ENCODE measurements around the gene ENOX2. TPM values are rescaled to one million over a fixed set of nuclear protein-coding genes. Genes with fewer than 3 reads are reported as not detected.

Gene ENOX2
- total and polyA plus RNA-seq, 3 experiments from 2014 or later = 10.8 to 19.2 (median 14.7) TPM

DNA sequence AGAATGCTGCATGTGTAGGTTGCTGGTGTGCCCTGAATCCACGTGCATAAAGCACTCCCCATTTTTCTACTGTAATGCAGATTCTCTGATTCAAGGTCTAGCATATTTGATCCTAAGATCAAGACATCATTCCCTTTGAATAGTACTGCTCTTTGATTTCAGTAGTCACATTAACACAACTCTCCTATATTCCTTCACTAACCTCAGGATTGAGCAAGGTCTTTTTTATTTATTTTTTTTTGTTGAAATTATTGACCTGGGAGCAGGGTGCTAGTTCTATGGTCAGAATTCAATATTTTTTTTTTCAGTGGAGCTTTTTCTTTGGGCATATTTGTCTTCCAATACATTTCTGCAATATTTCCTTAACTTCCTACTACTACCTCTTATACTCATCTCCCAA is 255.5 kb downstream of the ENOX2 start:
- Histone ChIP-seq H3K9me3 (ENCODE audit: low read length) (no peaks in the 10 kb centered on the region), H3K4me3 (ENCODE audit: low read length) (no peak overlapping the region), H3K27ac (ENCODE audit: low read depth, low read length) (no peak overlapping the region), H3K36me3 (ENCODE audit: insufficient read depth, low read length) (no peaks in the 10 kb centered on the region), H3K4me1 (ENCODE audit: insufficient read depth, low read length) (no peaks in the 10 kb centered on the region), H3K27me3 (ENCODE audit: insufficient read depth, low read length, poor library complexity, severe bottlenecking) (no peaks in the 10 kb centered on the region)
- POLR2A ChIA-PET = no interaction called here
- DNase-seq = no peak
- H3K27ac Mint-ChIP-seq = no peak overlapping the region
- peaks cover 0 to 26% (median 14%) of the 10 kb centered on the region in 3 donors for H3K36me3 Mint-ChIP-seq
- peaks cover 0 to 2% of the 10 kb centered on the region in 2 donors for H3K27me3 Mint-ChIP-seq
- H3K9me3 Mint-ChIP-seq = no peaks in the 10 kb centered on the region
- H3K4me3 Mint-ChIP-seq = no peak overlapping the region
- CTCF ChIA-PET = no interaction called here
- H3K4me1 Mint-ChIP-seq = no peaks in the 10 kb centered on the region

- H3K4me3 Mint-ChIP-seq = no peak overlapping the region
- H3K9me3 ChIP-seq (ENCODE audit: low read length) = no peaks in the 10 kb centered on the region
- no peak overlapping the region for H3K27ac Mint-ChIP-seq
- H3K36me3 Mint-ChIP-seq = peaks cover 5 to 28% (median 14%) of the 10 kb centered on the region in 3 donors
- no peaks in the 10 kb centered on the region for H3K9me3 Mint-ChIP-seq
- H3K27ac ChIP-seq (ENCODE audit: low read depth, low read length) = no peak overlapping the region
- H3K27me3 ChIP-seq (ENCODE audit: insufficient read depth, low read length, poor library complexity, severe bottlenecking) = no peaks in the 10 kb centered on the region
- H3K4me1 ChIP-seq (ENCODE audit: insufficient read depth, low read length) = no peaks in the 10 kb centered on the region
- no peak overlapping the region for H3K4me3 ChIP-seq (ENCODE audit: low read length)
- DNase-seq = no peak
- CTCF ChIA-PET = no interaction called here
- H3K4me1 Mint-ChIP-seq = no peaks in the 10 kb centered on the region
- H3K36me3 ChIP-seq (ENCODE audit: insufficient read depth, low read length) = no peaks in the 10 kb centered on the region
- peaks cover 0 to 2% of the 10 kb centered on the region in 2 donors for H3K27me3 Mint-ChIP-seq
- POLR2A ChIA-PET = no interaction called here
These were observed 256.9 kb downstream of the ENOX2 start for GRCh38 chrX:130645955-130646583.

DNA sequence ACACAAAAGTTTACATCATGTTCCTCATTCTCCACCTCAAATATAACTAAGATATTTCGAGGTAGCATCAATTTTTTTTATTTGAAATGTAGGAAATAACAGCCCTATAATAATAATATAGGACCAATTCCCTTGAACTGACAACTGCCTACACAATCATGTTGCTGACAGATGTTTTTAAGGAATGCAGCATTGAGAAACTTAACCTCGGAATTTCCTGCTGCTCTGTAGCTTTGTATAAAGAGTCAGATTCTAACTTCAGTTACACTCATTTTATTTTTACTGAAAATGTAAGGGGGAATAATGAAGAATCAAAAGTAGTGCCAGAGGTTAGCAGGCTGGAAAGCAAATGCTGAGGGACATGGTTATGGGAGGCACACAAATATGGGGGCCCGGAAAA is 265.4 kb downstream of the ENOX2 start:
- POLR2A ChIA-PET = no interaction called here
- Mint-ChIP-seq H3K27me3 (peaks cover 0 to 5% of the 10 kb centered on the region in 2 donors), H3K9me3 (no peaks in the 10 kb centered on the region), H3K27ac (no peak overlapping the region), H3K4me1 (no peaks in the 10 kb centered on the region), H3K4me3 (no peak overlapping the region), H3K36me3 (peaks cover 5 to 36% (median 8%) of the 10 kb centered on the region in 3 donors)
- Histone ChIP-seq H3K4me1 (ENCODE audit: insufficient read depth, low read length) (no peaks in the 10 kb centered on the region), H3K27ac (ENCODE audit: low read depth, low read length) (no peak overlapping the region), H3K4me3 (ENCODE audit: low read length) (no peak overlapping the region), H3K27me3 (ENCODE audit: insufficient read depth, low read length, poor library complexity, severe bottlenecking) (no peaks in the 10 kb centered on the region), H3K36me3 (ENCODE audit: insufficient read depth, low read length) (no peaks in the 10 kb centered on the region), H3K9me3 (ENCODE audit: low read length) (no peaks in the 10 kb centered on the region)
- no peak for DNase-seq
- CTCF ChIA-PET = no interaction called here

DNA sequence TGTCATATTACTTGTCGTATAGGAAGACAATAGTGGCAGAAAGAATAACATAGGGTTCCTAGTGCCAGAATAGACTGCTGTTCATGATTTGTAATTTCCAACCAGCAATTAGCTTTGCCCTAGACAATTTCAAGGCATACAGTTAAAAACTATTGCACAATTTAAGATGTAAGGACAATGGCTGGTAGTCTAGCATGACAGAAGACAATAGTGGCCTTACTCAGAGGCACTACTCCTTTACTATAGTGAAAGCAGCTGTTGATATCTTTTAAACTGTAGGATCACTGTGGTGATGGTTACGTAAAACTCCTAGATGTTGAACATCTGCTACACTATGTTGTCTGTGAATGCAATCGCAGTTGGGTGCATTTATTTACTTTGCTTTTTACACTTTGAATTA is 266.7 kb downstream of the ENOX2 start:
- no peak overlapping the region for H3K4me3 ChIP-seq (ENCODE audit: low read length)
- H3K27ac ChIP-seq (ENCODE audit: low read depth, low read length) = no peak overlapping the region
- H3K4me1 Mint-ChIP-seq = no peaks in the 10 kb centered on the region
- no peaks in the 10 kb centered on the region for H3K4me1 ChIP-seq (ENCODE audit: insufficient read depth, low read length)
- H3K27me3 ChIP-seq (ENCODE audit: insufficient read depth, low read length, poor library complexity, severe bottlenecking) = no peaks in the 10 kb centered on the region
- no peaks in the 10 kb centered on the region for H3K9me3 ChIP-seq (ENCODE audit: low read length)
- H3K4me3 Mint-ChIP-seq = no peak overlapping the region
- ChIA-PET CTCF (no interaction called here), POLR2A (no interaction called here)
- no peaks in the 10 kb centered on the region for H3K36me3 ChIP-seq (ENCODE audit: insufficient read depth, low read length)
- no peak overlapping the region for H3K27ac Mint-ChIP-seq
- peaks cover 0 to 44% (median 8%) of the 10 kb centered on the region in 3 donors for H3K36me3 Mint-ChIP-seq
- H3K27me3 Mint-ChIP-seq = peaks cover 0 to 5% of the 10 kb centered on the region in 2 donors
- H3K9me3 Mint-ChIP-seq = no peaks in the 10 kb centered on the region
- DNase-seq = no peak

- H3K27ac Mint-ChIP-seq = no peak overlapping the region
- no peak for DNase-seq
- peaks cover 0 to 64% (median 6%) of the 10 kb centered on the region in 3 donors for H3K36me3 Mint-ChIP-seq
- H3K27me3 ChIP-seq (ENCODE audit: insufficient read depth, low read length, poor library complexity, severe bottlenecking) = no peaks in the 10 kb centered on the region
- H3K9me3 Mint-ChIP-seq = no peaks in the 10 kb centered on the region
- no peaks in the 10 kb centered on the region for H3K4me1 ChIP-seq (ENCODE audit: insufficient read depth, low read length)
- H3K36me3 ChIP-seq (ENCODE audit: insufficient read depth, low read length) = no peaks in the 10 kb centered on the region
- CTCF ChIA-PET = no interaction called here
- no peaks in the 10 kb centered on the region for H3K4me1 Mint-ChIP-seq
- no peak overlapping the region for H3K27ac ChIP-seq (ENCODE audit: low read depth, low read length)
- H3K9me3 ChIP-seq (ENCODE audit: low read length) = no peaks in the 10 kb centered on the region
- no peak overlapping the region for H3K4me3 Mint-ChIP-seq
- H3K4me3 ChIP-seq (ENCODE audit: low read length) = no peak overlapping the region
- POLR2A ChIA-PET = no interaction called here
- peaks cover 0 to 8% of the 10 kb centered on the region in 2 donors for H3K27me3 Mint-ChIP-seq
These were observed 272.0 kb downstream of the ENOX2 start for GRCh38 chrX:130631011-130631410.

DNA sequence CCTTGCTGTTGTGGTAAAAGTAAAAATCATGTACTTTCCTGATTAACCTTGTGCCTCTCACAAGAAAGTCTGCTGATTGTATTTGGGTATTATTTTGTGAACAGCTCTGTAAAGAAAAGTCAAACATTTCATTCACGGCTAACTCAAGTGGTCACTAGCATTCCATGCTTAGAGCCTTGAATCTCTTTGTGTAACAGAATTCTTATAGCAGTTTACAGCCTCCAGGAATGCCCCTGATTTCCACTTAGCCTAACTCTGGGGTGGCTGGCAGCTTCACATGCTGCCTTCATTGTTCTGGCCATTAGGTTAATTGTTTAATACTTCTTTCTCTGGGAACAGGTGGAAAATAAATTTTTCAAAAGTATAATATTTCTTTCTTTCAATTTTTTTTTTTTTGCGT is 274.5 kb downstream of the ENOX2 start:
- Histone ChIP-seq H3K4me1 (ENCODE audit: insufficient read depth, low read length) (no peaks in the 10 kb centered on the region), H3K4me3 (ENCODE audit: low read length) (no peak overlapping the region), H3K27me3 (ENCODE audit: insufficient read depth, low read length, poor library complexity, severe bottlenecking) (no peaks in the 10 kb centered on the region), H3K9me3 (ENCODE audit: low read length) (no peaks in the 10 kb centered on the region), H3K36me3 (ENCODE audit: insufficient read depth, low read length) (no peaks in the 10 kb centered on the region), H3K27ac (ENCODE audit: low read depth, low read length) (no peak overlapping the region)
- Mint-ChIP-seq H3K27ac (no peak overlapping the region), H3K4me1 (no peaks in the 10 kb centered on the region), H3K9me3 (no peaks in the 10 kb centered on the region), H3K27me3 (peaks cover 0 to 8% of the 10 kb centered on the region in 2 donors), H3K4me3 (no peak overlapping the region), H3K36me3 (peaks cover 0 to 63% (median 7%) of the 10 kb centered on the region in 3 donors)
- ChIA-PET POLR2A (no interaction called here), CTCF (no interaction called here)
- no peak for DNase-seq

- POLR2A ChIA-PET = no interaction called here
- no peaks in the 10 kb centered on the region for H3K27me3 ChIP-seq (ENCODE audit: insufficient read depth, low read length, poor library complexity, severe bottlenecking)
- H3K36me3 ChIP-seq (ENCODE audit: insufficient read depth, low read length) = no peaks in the 10 kb centered on the region
- Mint-ChIP-seq H3K4me3 (no peak overlapping the region), H3K4me1 (no peaks in the 10 kb centered on the region), H3K27me3 (peaks cover 0 to 10% of the 10 kb centered on the region in 2 donors), H3K36me3 (peaks cover 0 to 51% (median 7%) of the 10 kb centered on the region in 3 donors), H3K27ac (no peak overlapping the region), H3K9me3 (no peaks in the 10 kb centered on the region)
- no peaks in the 10 kb centered on the region for H3K4me1 ChIP-seq (ENCODE audit: insufficient read depth, low read length)
- CTCF ChIA-PET = no interaction called here
- no peak overlapping the region for H3K4me3 ChIP-seq (ENCODE audit: low read length)
- DNase-seq = no peak
- no peak overlapping the region for H3K27ac ChIP-seq (ENCODE audit: low read depth, low read length)
- no peaks in the 10 kb centered on the region for H3K9me3 ChIP-seq (ENCODE audit: low read length)
These were observed 276.5 kb downstream of the ENOX2 start for GRCh38 chrX:130626521-130626920.

DNA sequence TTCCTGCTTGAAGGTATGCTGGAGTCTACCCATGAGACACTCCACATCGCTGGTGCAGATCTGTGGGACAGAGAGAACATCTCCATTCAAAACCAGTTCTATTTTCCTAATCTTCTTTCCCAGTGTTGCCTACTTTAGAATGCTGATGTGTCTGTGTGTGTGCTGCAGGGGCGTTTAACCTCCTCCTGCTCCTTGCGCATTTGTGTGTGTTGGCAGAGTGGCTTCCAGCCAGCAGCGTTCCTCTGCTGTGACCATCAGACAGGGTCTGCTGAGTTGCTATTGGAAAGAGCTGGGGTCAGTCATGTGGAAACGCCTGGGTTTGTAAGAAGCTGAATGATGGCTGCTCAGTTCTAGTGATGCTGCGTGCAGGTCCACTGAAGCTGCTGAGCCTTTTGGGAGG is 277.6 kb downstream of the ENOX2 start:
- no peak for DNase-seq
- Mint-ChIP-seq H3K27ac (no peak overlapping the region), H3K4me3 (no peak overlapping the region), H3K9me3 (no peaks in the 10 kb centered on the region), H3K27me3 (peaks cover 0 to 10% of the 10 kb centered on the region in 2 donors), H3K36me3 (peaks cover 0 to 39% (median 7%) of the 10 kb centered on the region in 3 donors), H3K4me1 (no peaks in the 10 kb centered on the region)
- CTCF ChIA-PET = no interaction called here
- Histone ChIP-seq H3K4me1 (ENCODE audit: insufficient read depth, low read length) (no peaks in the 10 kb centered on the region), H3K27me3 (ENCODE audit: insufficient read depth, low read length, poor library complexity, severe bottlenecking) (no peaks in the 10 kb centered on the region), H3K9me3 (ENCODE audit: low read length) (no peaks in the 10 kb centered on the region), H3K4me3 (ENCODE audit: low read length) (no peak overlapping the region), H3K36me3 (ENCODE audit: insufficient read depth, low read length) (no peaks in the 10 kb centered on the region), H3K27ac (ENCODE audit: low read depth, low read length) (no peak overlapping the region)
- POLR2A ChIA-PET = no interaction called here
